OCI-LY1 (cell line): Measurements from ENCODE around the gene PLEKHG4B.

Experiments used
- H2AFZ ChIP-seq: fragments of 200-600 bp; sonication (generic), shearing (Covaris generic); 2 replicates; pipeline ENCODE4 v1.6.0; 2014; ENCODE audit warnings: antibody characterized with exemption, mild to moderate bottlenecking, low read length
- H3F3A ChIP-seq: fragments of 200-600 bp; sonication (generic), shearing (Covaris generic); 2 replicates; pipeline ENCODE4 v1.6.0; 2014; ENCODE audit warnings: mild to moderate bottlenecking, antibody characterized with exemption, low read length, moderate library complexity; ENCODE audit not compliant: insufficient read depth
- H3K27ac ChIP-seq: fragments of 200-600 bp; sonication (generic); 2 replicates; pipeline ENCODE4 v1.5.1; 2014; ENCODE audit warnings: low read length, mixed run types, mild to moderate bottlenecking, low read depth; ENCODE audit not compliant: poor library complexity, severe bottlenecking
- H3K27me3 ChIP-seq: fragments of 200-600 bp; sonication (generic); 2 replicates; pipeline ENCODE4 v1.6.0; 2014; ENCODE audit warnings: antibody characterized with exemption, mild to moderate bottlenecking, low read length, moderate library complexity; ENCODE audit not compliant: insufficient read depth
- H3K36me3 ChIP-seq: fragments of 200-600 bp; sonication (generic); 2 replicates; pipeline ENCODE4 v1.6.1; 2014; ENCODE audit warnings: mild to moderate bottlenecking, antibody characterized with exemption, low read length, moderate library complexity, mixed read lengths; ENCODE audit not compliant: insufficient read depth
- H3K4me1 ChIP-seq: fragments of 200-600 bp; sonication (generic); 2 replicates; pipeline ENCODE4 v1.5.1; 2014; ENCODE audit warnings: mild to moderate bottlenecking, low read length, moderate library complexity; ENCODE audit not compliant: insufficient read depth, severe bottlenecking
- H3K4me2 ChIP-seq: fragments of 200-600 bp; sonication (generic), shearing (Covaris generic); 2 replicates; pipeline ENCODE4 v1.6.1; 2014; ENCODE audit warnings: low read length
- H3K4me3 ChIP-seq: fragments of 200-600 bp; sonication (generic); 2 replicates; pipeline ENCODE4 v1.5.1; 2014; ENCODE audit warnings: low read length, low read depth, mild to moderate bottlenecking, mixed read lengths; ENCODE audit not compliant: poor library complexity, severe bottlenecking
- H3K79me2 ChIP-seq: fragments of 200-600 bp; shearing (Covaris generic); 2 replicates; pipeline ENCODE4 v1.6.1; 2016; ENCODE audit warnings: mixed run types, low read length, mixed read lengths; ENCODE audit not compliant: insufficient read depth
- H3K9ac ChIP-seq: fragments of 200-600 bp; sonication (generic), shearing (Covaris generic); 2 replicates; pipeline ENCODE4 v1.6.1; 2014; ENCODE audit warnings: mild to moderate bottlenecking, low read length, mixed read lengths
- H3K9me2 ChIP-seq: fragments of 200-600 bp; sonication (generic), shearing (Covaris generic); 2 replicates; pipeline ENCODE4 v1.6.1; 2014; ENCODE audit warnings: low read depth, mild to moderate bottlenecking, low read length, mixed read lengths
- H3K9me3 ChIP-seq: fragments of 200-600 bp; shearing (Covaris generic); 2 replicates; pipeline ENCODE4 v1.6.1; 2014; ENCODE audit warnings: low read length, mixed read lengths
- H4K20me1 ChIP-seq: fragments of 200-600 bp; sonication (generic), shearing (Covaris generic); 2 replicates; pipeline ENCODE4 v1.6.0; 2016; ENCODE audit warnings: mild to moderate bottlenecking, low read length; ENCODE audit not compliant: insufficient read depth
- EZH2 ChIP-seq: fragments of 200-600 bp; sonication (generic), shearing (Covaris generic); IDR thresholded peaks from 2 replicates; pipeline ENCODE4 v1.8.0; 2017; ENCODE audit warnings: borderline replicate concordance, mixed run types, mild to moderate bottlenecking, antibody characterized with exemption, low read length, moderate library complexity, mixed read lengths
- TF ChIP-seq, protein P1 (sequence below): fragments of 200-600 bp; sonication (generic), shearing (Covaris generic); IDR thresholded peaks from 2 replicates; pipeline ENCODE4 v1.5.1; 2017; ENCODE audit warnings: mild to moderate bottlenecking, antibody characterized with exemption, low read length, moderate library complexity, mixed read lengths

Gene PLEKHG4B

DNA sequence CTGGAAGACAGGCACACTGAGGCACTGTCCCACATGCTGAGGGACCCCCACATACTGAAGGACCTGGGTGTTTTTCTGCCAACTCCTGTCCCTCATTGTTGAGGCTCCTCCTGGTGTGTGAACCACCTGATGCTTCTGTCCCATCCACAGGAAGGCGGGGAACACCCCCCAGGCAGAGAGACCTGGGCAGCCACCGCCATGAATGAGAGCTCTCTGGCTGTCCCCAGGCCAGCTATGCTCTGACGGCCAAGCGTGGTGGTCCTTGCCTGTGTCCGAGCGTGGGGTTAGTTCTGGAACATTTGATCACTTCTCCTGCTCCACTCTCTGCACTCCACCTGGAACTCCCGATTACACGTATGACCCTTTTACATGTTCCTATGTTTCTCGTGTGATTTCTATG, 87.4 kb downstream of the PLEKHG4B start:
- no peaks in the 10 kb centered on the region for H3F3A ChIP-seq
- H3K27ac ChIP-seq: no peak overlapping the region
- no peaks in the 10 kb centered on the region for H3K9me2 ChIP-seq
- peaks cover 5% of the 10 kb centered on the region for H3K27me3 ChIP-seq
- no peaks in the 10 kb centered on the region for H3K36me3 ChIP-seq
- H3K9ac ChIP-seq: no peak overlapping the region
- no peak overlapping the region for H2AFZ ChIP-seq
- H3K4me3 ChIP-seq: no peak overlapping the region
- H3K79me2 ChIP-seq: no peaks in the 10 kb centered on the region
- no peaks in the 10 kb centered on the region for H3K9me3 ChIP-seq
- no peaks in the 10 kb centered on the region for H3K4me1 ChIP-seq
- TF ChIP-seq, protein P1, sequence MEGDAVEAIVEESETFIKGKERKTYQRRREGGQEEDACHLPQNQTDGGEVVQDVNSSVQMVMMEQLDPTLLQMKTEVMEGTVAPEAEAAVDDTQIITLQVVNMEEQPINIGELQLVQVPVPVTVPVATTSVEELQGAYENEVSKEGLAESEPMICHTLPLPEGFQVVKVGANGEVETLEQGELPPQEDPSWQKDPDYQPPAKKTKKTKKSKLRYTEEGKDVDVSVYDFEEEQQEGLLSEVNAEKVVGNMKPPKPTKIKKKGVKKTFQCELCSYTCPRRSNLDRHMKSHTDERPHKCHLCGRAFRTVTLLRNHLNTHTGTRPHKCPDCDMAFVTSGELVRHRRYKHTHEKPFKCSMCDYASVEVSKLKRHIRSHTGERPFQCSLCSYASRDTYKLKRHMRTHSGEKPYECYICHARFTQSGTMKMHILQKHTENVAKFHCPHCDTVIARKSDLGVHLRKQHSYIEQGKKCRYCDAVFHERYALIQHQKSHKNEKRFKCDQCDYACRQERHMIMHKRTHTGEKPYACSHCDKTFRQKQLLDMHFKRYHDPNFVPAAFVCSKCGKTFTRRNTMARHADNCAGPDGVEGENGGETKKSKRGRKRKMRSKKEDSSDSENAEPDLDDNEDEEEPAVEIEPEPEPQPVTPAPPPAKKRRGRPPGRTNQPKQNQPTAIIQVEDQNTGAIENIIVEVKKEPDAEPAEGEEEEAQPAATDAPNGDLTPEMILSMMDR: no peak
- TF ChIP-seq EZH2: no peak
- H3K4me2 ChIP-seq: no peak overlapping the region
- H4K20me1 ChIP-seq: no peaks in the 10 kb centered on the region

DNA sequence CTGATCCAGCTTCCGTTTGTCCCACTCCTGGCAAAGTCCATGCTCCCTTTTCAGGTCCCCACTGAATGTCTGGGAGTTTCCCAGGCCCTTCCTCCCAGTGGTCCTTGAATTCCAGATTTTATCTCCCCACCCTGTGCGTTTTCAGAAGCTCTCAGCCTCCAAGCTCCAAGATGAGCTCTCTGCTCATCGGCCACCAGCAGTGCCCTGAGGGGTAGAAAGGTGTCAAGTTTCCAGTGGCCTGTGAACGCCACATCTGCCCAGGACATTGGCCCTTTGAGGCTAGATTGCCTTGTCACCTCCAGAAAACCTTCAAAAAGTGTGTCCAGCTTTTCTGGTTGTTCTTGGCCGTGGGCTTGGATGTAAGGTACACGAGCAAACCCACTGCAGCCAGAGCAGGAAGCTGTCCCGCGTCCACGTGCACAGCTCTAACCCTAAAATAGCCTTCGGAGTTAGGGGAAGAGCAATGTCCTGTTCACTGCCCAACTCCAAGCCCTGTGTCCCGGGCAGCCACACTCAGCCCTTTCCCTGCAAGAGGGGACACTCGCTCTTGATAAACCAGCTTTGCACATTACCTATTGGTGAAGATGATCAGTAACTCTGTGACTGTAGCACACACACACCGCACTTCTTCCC, 88.4 kb downstream of the PLEKHG4B start:
- H3K4me3 ChIP-seq: no peak overlapping the region
- H2AFZ ChIP-seq: no peak overlapping the region
- H3K9ac ChIP-seq: no peak overlapping the region
- H3F3A ChIP-seq: no peaks in the 10 kb centered on the region
- H3K36me3 ChIP-seq: no peaks in the 10 kb centered on the region
- H4K20me1 ChIP-seq: no peaks in the 10 kb centered on the region
- no peaks in the 10 kb centered on the region for H3K9me3 ChIP-seq
- no peak for TF ChIP-seq EZH2
- TF ChIP-seq, protein P1: no peak
- no peaks in the 10 kb centered on the region for H3K9me2 ChIP-seq
- no peak overlapping the region for H3K4me2 ChIP-seq
- no peaks in the 10 kb centered on the region for H3K4me1 ChIP-seq
- peaks cover 5% of the 10 kb centered on the region for H3K27me3 ChIP-seq
- no peaks in the 10 kb centered on the region for H3K79me2 ChIP-seq
- H3K27ac ChIP-seq: no peak overlapping the region

DNA sequence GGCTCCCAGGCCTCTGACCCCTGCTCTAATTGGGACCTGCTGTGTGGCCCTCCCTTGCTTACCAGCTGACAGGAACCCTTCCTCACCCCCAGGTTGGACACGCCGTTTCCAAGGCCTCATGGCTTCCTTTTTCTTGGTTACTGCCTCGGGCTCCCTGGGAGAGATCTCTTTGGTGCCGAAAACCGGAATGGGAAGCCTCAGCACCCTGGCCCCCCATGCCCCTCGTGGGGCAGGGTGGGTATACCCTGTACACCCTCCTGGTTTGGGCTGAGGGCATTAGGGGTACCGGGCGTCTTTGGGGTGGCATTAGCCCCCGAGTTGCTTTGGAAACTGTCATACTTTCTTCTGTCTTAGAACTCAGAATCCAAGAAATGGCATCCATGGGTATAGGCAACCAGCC, 89.2 kb downstream of the PLEKHG4B start:
- H3K9ac ChIP-seq: no peak overlapping the region
- H3K9me2 ChIP-seq: no peaks in the 10 kb centered on the region
- H3K27me3 ChIP-seq: peaks cover 5% of the 10 kb centered on the region
- H2AFZ ChIP-seq: no peak overlapping the region
- no peak overlapping the region for H3K4me2 ChIP-seq
- H3K27ac ChIP-seq: no peak overlapping the region
- no peaks in the 10 kb centered on the region for H3K4me1 ChIP-seq
- H4K20me1 ChIP-seq: no peaks in the 10 kb centered on the region
- no peak overlapping the region for H3K4me3 ChIP-seq
- H3F3A ChIP-seq: no peaks in the 10 kb centered on the region
- no peaks in the 10 kb centered on the region for H3K79me2 ChIP-seq
- no peaks in the 10 kb centered on the region for H3K9me3 ChIP-seq
- H3K36me3 ChIP-seq: no peaks in the 10 kb centered on the region
- TF ChIP-seq EZH2: no peak
- TF ChIP-seq, protein P1: no peak
